ENCODE data around the gene OR51V1. TPM values are rescaled to one million over a fixed set of nuclear protein-coding genes. Genes with fewer than 3 reads are reported as not detected.

Gene OR51V1
- total RNA-seq, 4 donors from 2014 or later: not detected

DNA sequence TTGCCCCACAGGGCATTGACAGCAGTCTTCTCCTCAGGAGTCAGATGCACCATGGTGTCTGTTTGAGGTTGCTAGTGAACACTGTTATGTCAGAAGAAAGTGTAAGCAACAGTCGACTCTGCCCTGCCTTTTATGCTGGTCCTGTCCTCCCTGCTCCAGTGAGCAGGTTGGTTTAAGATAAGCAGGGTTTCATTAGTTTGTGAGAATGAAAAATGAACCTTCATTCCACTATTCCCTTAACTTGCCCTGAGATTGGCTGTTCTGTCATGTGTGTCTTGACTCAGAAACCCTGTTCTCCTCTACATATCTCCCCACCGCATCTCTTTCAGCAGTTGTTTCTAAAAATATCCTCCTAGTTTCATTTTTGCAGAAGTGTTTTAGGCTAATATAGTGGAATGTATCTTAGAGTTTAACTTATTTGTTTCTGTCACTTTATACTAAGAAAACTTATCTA is 33.9 kb upstream of the OR51V1 start, which contains the start of gene HBD:
Gene HBD, minus strand, starts transcription at position 103 of the 454 bp plus-strand sequence. Its CDS starts 50 bp downstream, at position 53.
- no peak for DNase-seq (ENCODE audit: low spot score in 2 of 2)
- Histone ChIP-seq H3K27me3 (no peaks in the 10 kb centered on the region), H3K4me1 (no peaks in the 10 kb centered on the region), H3K9me3 (no peaks in the 10 kb centered on the region), H3K27ac (no peak within 1 kb of the TSS), H3K36me3 (no peaks in the 10 kb centered on the region), H3K4me3 (no peak within 1 kb of the TSS)
- TF ChIP-seq, protein P1, sequence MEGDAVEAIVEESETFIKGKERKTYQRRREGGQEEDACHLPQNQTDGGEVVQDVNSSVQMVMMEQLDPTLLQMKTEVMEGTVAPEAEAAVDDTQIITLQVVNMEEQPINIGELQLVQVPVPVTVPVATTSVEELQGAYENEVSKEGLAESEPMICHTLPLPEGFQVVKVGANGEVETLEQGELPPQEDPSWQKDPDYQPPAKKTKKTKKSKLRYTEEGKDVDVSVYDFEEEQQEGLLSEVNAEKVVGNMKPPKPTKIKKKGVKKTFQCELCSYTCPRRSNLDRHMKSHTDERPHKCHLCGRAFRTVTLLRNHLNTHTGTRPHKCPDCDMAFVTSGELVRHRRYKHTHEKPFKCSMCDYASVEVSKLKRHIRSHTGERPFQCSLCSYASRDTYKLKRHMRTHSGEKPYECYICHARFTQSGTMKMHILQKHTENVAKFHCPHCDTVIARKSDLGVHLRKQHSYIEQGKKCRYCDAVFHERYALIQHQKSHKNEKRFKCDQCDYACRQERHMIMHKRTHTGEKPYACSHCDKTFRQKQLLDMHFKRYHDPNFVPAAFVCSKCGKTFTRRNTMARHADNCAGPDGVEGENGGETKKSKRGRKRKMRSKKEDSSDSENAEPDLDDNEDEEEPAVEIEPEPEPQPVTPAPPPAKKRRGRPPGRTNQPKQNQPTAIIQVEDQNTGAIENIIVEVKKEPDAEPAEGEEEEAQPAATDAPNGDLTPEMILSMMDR (IDR thresholded peaks at IDR 0.05): no peak
- TF ChIP-seq EP300 (IDR thresholded peaks at IDR 0.05) (no peak), POLR2A (IDR thresholded peaks at IDR 0.05) (no peak)
- WGBS, 2 donors: 58 to 59% methylated on average over 2 of the region's 2 CpGs

DNA sequence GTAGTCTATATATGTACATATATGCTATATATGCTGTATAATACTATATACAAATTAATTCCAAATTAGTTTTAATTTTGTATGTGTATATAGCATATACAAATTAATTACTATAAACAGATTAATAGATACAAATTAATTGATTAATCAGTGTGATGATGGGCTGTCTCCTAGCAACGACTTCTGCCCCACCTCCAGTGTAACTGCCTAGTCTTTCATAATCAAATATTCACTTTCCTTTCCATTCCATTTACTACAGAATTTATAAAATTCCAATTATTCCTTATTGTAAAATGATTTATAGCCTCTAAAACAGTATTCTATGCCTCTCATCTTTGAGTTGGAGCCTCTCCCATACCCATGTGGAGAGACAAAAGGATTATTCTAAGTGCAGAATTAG is 32.8 kb upstream of the OR51V1 start:
- WGBS, 2 donors: 83 to 89% methylated on average over 1 of the region's 1 CpG
- Histone ChIP-seq H3K9me3 (no peaks in the 10 kb centered on the region), H3K27ac (no peak overlapping the region), H3K27me3 (no peaks in the 10 kb centered on the region), H3K4me1 (no peaks in the 10 kb centered on the region), H3K36me3 (no peaks in the 10 kb centered on the region), H3K4me3 (no peak overlapping the region)
- TF ChIP-seq, protein P1 (IDR thresholded peaks at IDR 0.05): no peak
- TF ChIP-seq EP300 (IDR thresholded peaks at IDR 0.05) (no peak), POLR2A (IDR thresholded peaks at IDR 0.05) (no peak)
- no peak for DNase-seq (ENCODE audit: low spot score in 2 of 2)

DNA sequence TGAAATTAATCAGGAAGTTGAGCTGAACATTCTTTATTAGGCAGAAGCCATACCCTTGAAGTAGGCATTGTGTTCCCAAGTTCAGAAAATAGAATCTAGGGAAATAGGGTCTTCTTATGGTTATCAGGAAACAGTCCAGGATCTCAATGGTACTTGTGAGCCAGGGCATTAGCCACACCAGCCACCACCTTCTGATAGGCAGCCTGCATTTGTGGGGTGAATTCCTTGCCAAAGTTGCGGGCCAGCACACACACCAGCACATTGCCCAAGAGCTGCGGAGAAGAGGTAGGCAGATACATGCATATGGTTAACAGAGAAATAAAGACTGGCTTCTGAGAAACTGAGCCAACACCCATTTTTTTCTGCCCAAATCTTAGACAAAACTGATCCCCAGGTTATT is 32.3 kb upstream of the OR51V1 start:
- 91 to 95% methylated on average over 2 of the region's 2 CpGs for WGBS, 2 donors
- Histone ChIP-seq H3K4me3 (no peak overlapping the region), H3K9me3 (no peaks in the 10 kb centered on the region), H3K4me1 (no peaks in the 10 kb centered on the region), H3K27ac (no peak overlapping the region), H3K27me3 (no peaks in the 10 kb centered on the region), H3K36me3 (no peaks in the 10 kb centered on the region)
- TF ChIP-seq POLR2A (IDR thresholded peaks at IDR 0.05) (no peak), EP300 (IDR thresholded peaks at IDR 0.05) (no peak)
- no peak for DNase-seq (ENCODE audit: low spot score in 2 of 2)

DNA sequence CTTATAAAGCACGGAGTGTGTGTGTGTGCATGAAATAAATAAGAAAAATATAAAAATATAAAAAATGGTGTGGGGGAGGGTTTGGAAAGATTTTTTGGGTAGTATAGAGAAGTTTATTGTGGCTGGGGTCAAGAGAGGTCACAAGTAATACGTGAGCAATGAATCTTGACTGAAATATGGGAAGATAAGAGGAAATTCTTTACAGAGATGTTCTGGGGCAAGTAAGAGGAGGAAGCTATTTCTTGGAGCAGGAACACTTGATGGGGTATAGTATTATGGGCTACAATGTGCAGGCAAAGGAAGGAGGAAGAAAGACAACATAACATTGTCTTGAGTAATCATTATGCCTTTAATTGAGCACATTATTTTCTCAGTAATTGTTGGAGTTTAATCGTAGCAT is 31.7 kb upstream of the OR51V1 start:
- no peaks in the 10 kb centered on the region for H3K4me1 ChIP-seq
- H3K9me3 ChIP-seq: no peaks in the 10 kb centered on the region
- 41 to 45% methylated on average over 3 of the region's 3 CpGs for WGBS, 2 donors
- TF ChIP-seq, protein P1 (IDR thresholded peaks at IDR 0.05): no peak
- no peak for TF ChIP-seq EP300 (IDR thresholded peaks at IDR 0.05)
- TF ChIP-seq POLR2A (IDR thresholded peaks at IDR 0.05): no peak
- H3K27me3 ChIP-seq: no peaks in the 10 kb centered on the region
- H3K36me3 ChIP-seq: no peaks in the 10 kb centered on the region
- H3K4me3 ChIP-seq: no peak overlapping the region
- H3K27ac ChIP-seq: no peak overlapping the region
- DNase-seq (ENCODE audit: low spot score in 2 of 2): no peak

DNA sequence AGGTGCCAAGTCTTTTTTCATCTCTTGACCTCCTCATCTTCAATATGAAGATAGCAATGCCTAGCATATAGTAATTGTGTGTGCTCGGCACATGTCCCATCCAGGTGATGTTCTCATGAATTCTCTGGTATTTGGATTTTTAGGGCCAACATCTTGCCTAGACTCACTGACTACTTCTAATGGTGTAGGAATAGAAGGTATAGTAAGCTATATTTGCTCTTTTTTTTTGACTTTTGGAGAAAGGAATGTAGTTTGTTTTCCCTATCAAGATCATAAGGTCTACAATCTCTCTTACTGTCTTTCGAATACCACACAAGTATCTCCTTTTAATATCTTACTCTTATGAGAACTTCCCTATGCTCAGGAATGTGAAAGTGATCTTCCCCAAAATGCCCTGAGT is 30.6 kb upstream of the OR51V1 start:
- no peaks in the 10 kb centered on the region for H3K36me3 ChIP-seq
- H3K4me3 ChIP-seq: no peak overlapping the region
- no peaks in the 10 kb centered on the region for H3K9me3 ChIP-seq
- no peaks in the 10 kb centered on the region for H3K4me1 ChIP-seq
- WGBS, 2 donors: 81 to 88% methylated on average over 2 of the region's 2 CpGs
- no peaks in the 10 kb centered on the region for H3K27me3 ChIP-seq
- no peak overlapping the region for H3K27ac ChIP-seq
- no peak for TF ChIP-seq EP300 (IDR thresholded peaks at IDR 0.05)
- TF ChIP-seq, protein P1 (IDR thresholded peaks at IDR 0.05): no peak
- TF ChIP-seq POLR2A (IDR thresholded peaks at IDR 0.05): no peak
- DNase-seq (ENCODE audit: low spot score in 2 of 2): no peak

DNA sequence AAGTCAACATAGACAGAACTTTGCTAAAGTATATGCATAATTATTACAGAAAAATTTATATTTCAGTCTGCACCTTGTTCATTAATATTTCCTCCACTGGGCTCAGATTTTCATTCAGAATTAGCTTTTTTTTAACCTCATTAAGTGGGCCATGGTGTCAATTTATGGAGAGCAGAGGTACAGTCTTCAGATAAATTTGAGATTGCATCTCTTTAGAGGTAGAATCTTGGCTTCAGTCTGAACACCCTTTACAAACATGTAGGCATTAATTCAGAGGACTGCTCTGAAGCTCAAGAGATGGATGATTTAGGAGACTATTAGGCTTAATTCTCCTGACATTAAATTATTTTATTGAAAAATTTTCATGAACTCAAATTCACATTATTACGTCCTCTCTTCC is 29.8 kb upstream of the OR51V1 start:
- no peak for DNase-seq (ENCODE audit: low spot score in 2 of 2)
- TF ChIP-seq POLR2A (IDR thresholded peaks at IDR 0.05) (no peak), EP300 (IDR thresholded peaks at IDR 0.05) (no peak)
- TF ChIP-seq, protein P1 (IDR thresholded peaks at IDR 0.05): no peak
- no peak overlapping the region for H3K27ac ChIP-seq
- H3K27me3 ChIP-seq: no peaks in the 10 kb centered on the region
- no peaks in the 10 kb centered on the region for H3K9me3 ChIP-seq
- no peaks in the 10 kb centered on the region for H3K36me3 ChIP-seq
- H3K4me1 ChIP-seq: no peaks in the 10 kb centered on the region
- no peak overlapping the region for H3K4me3 ChIP-seq
- 69 to 85% methylated on average over 1 of the region's 1 CpG for WGBS, 2 donors
